ENCODE results near the gene BAD. TPM values are rescaled to one million over a fixed set of nuclear protein-coding genes. Genes with fewer than 3 reads are reported as not detected.

Gene BAD
- total and polyA plus RNA-seq, 2 of the 13 experiments (the other 11 are each of a cell fraction or from before 2014, with no cell fraction given), result 17.9 to 28.5 TPM

DNA sequence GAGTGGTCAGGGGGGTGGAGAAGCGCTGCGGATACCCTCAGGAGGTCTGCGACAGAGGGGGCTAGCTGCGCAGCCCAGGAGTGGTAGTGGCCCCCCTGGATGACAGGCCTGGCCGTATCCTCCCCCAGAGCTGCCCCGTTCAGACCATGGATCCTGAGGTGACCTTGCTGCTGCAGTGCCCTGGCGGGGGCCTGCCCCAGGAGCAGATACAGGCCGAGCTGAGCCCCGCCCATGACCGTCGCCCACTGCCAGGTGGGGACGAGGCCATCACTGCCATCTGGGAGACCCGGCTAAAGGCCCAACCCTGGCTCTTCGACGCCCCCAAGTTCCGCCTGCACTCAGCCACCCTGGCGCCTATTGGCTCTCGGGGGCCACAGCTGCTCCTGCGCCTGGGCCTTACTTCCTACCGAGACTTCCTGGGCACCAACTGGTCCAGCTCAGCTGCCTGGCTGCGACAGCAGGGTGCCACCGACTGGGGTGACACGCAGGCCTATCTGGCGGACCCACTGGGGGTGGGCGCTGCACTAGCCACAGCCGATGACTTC lies 57.9 kb downstream of the BAD start (continued):
- TF ChIP-seq, protein P1, sequence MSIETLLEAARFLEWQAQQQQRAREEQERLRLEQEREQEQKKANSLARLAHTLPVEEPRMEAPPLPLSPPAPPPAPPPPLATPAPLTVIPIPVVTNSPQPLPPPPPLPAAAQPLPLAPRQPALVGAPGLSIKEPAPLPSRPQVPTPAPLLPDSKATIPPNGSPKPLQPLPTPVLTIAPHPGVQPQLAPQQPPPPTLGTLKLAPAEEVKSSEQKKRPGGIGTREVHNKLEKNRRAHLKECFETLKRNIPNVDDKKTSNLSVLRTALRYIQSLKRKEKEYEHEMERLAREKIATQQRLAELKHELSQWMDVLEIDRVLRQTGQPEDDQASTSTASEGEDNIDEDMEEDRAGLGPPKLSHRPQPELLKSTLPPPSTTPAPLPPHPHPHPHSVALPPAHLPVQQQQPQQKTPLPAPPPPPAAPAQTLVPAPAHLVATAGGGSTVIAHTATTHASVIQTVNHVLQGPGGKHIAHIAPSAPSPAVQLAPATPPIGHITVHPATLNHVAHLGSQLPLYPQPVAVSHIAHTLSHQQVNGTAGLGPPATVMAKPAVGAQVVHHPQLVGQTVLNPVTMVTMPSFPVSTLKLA (IDR thresholded peaks at IDR 0.05), result no peak
- TF ChIP-seq, protein P2, sequence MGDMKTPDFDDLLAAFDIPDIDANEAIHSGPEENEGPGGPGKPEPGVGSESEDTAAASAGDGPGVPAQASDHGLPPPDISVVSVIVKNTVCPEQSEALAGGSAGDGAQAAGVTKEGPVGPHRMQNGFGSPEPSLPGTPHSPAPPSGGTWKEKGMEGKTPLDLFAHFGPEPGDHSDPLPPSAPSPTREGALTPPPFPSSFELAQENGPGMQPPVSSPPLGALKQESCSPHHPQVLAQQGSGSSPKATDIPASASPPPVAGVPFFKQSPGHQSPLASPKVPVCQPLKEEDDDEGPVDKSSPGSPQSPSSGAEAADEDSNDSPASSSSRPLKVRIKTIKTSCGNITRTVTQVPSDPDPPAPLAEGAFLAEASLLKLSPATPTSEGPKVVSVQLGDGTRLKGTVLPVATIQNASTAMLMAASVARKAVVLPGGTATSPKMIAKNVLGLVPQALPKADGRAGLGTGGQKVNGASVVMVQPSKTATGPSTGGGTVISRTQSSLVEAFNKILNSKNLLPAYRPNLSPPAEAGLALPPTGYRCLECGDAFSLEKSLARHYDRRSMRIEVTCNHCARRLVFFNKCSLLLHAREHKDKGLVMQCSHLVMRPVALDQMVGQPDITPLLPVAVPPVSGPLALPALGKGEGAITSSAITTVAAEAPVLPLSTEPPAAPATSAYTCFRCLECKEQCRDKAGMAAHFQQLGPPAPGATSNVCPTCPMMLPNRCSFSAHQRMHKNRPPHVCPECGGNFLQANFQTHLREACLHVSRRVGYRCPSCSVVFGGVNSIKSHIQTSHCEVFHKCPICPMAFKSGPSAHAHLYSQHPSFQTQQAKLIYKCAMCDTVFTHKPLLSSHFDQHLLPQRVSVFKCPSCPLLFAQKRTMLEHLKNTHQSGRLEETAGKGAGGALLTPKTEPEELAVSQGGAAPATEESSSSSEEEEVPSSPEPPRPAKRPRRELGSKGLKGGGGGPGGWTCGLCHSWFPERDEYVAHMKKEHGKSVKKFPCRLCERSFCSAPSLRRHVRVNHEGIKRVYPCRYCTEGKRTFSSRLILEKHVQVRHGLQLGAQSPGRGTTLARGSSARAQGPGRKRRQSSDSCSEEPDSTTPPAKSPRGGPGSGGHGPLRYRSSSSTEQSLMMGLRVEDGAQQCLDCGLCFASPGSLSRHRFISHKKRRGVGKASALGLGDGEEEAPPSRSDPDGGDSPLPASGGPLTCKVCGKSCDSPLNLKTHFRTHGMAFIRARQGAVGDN (CRISPR knock-in tag; IDR thresholded peaks at IDR 0.05), result peak; percentile 92
- TF ChIP-seq PHF20 (CRISPR knock-in tag; IDR thresholded peaks at IDR 0.05) (peak; percentile 44; the same call in 1 of the 2 replicates), ZNF891 (CRISPR knock-in tag; IDR thresholded peaks at IDR 0.05) (0 out of 2 replicates have a peak, but pooled peaks have one; percentile 50), PHF5A (CRISPR knock-in tag; IDR thresholded peaks at IDR 0.05; ENCODE audit: low read depth, unreplicated experiment) (no peak), ZNF446 (CRISPR knock-in tag; IDR thresholded peaks at IDR 0.05) (no peak), ZNF484 (CRISPR knock-in tag; IDR thresholded peaks at IDR 0.05; ENCODE audit: borderline replicate concordance, low read depth) (no peak), ZNF558 (CRISPR knock-in tag; IDR thresholded peaks at IDR 0.05; ENCODE audit: borderline replicate concordance) (no peak), ZNF746 (CRISPR knock-in tag; IDR thresholded peaks at IDR 0.05) (no peak), ESRRA (CRISPR knock-in tag; IDR thresholded peaks at IDR 0.05; ENCODE audit: low read depth) (no peak), NR2F6 (IDR thresholded peaks at IDR 0.05) (no peak), NR2F6 (CRISPR knock-in tag; IDR thresholded peaks at IDR 0.05) (no peak; the same call in 1 of the 2 replicates), TCF7 (IDR thresholded peaks at IDR 0.05; ENCODE audit: low read depth) (no peak), ZNF775 (CRISPR knock-in tag; IDR thresholded peaks at IDR 0.05; ENCODE audit: borderline replicate concordance) (no peak), ZNF839 (CRISPR knock-in tag; IDR thresholded peaks at IDR 0.05; ENCODE audit: borderline replicate concordance) (no peak), ZNF44 (CRISPR knock-in tag; IDR thresholded peaks at IDR 0.05) (no peak), SCMH1 (CRISPR knock-in tag; IDR thresholded peaks at IDR 0.05; ENCODE audit: borderline replicate concordance) (no peak), EED (CRISPR knock-in tag; IDR thresholded peaks at IDR 0.05) (no peak), CC2D1A (CRISPR knock-in tag; IDR thresholded peaks at IDR 0.05) (no peak), HOXA5 (CRISPR knock-in tag; IDR thresholded peaks at IDR 0.05) (0 out of 2 replicates have a peak, but pooled peaks have one; percentile 25), SRY (CRISPR knock-in tag; IDR thresholded peaks at IDR 0.05) (peak; percentile 48; the same call in 1 of the 2 replicates), MED8 (CRISPR knock-in tag; IDR thresholded peaks at IDR 0.05; ENCODE audit: insufficient replicate concordance) (no peak)
- TF ChIP-seq, protein P3, sequence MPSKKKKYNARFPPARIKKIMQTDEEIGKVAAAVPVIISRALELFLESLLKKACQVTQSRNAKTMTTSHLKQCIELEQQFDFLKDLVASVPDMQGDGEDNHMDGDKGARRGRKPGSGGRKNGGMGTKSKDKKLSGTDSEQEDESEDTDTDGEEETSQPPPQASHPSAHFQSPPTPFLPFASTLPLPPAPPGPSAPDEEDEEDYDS (CRISPR knock-in tag; IDR thresholded peaks at IDR 0.05), result 0 out of 2 replicates have a peak, but pooled peaks have one; percentile 39
